Measurements from ENCODE around the gene PPP2R2C.

DNA sequence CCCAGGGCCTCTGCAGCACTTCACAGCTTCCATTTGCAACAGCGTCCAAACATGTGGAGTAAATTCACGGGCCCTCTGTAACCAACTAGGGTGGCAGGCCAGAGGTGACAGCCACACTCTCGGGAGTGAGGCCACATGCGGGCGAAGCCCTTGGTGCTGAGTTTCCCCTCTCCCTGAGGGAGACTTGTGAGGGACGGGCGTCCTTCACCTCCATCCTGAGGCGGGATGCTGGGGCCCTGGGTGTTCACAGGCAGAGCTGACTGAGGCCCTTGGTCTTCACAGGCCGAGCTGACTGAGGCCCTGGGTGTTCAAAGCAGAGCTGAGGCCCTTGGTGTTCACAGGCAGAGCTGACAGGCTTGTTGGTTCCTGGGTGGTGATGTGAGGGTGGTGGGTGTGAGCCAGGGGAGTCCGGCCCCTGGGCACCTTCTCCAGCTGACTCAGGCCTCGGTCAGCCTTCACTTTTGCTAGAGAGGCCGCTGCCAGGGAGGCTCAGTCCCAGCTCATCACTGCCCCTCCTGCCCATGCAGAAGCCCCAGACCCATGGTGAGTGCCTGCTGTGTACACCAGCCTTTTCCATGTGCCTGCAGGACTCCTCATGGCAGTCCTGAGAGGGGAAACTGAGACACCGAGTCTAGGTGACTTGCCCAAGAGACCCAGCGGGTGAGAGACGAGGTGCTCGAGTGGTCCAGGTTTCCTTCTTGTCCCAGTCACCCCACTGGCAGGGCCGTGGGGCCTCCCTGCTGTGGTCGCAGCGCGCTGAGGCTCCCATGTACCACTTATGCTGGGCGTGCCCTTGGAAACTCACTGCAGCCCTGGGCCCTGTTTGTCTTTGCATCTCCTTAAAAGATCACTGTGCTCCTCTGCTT, 194.2 kb downstream of the PPP2R2C start:
- no peak for TF ChIP-seq POLR2A (IDR thresholded peaks at IDR 0.05)
- TF ChIP-seq, protein P1, sequence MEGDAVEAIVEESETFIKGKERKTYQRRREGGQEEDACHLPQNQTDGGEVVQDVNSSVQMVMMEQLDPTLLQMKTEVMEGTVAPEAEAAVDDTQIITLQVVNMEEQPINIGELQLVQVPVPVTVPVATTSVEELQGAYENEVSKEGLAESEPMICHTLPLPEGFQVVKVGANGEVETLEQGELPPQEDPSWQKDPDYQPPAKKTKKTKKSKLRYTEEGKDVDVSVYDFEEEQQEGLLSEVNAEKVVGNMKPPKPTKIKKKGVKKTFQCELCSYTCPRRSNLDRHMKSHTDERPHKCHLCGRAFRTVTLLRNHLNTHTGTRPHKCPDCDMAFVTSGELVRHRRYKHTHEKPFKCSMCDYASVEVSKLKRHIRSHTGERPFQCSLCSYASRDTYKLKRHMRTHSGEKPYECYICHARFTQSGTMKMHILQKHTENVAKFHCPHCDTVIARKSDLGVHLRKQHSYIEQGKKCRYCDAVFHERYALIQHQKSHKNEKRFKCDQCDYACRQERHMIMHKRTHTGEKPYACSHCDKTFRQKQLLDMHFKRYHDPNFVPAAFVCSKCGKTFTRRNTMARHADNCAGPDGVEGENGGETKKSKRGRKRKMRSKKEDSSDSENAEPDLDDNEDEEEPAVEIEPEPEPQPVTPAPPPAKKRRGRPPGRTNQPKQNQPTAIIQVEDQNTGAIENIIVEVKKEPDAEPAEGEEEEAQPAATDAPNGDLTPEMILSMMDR (IDR thresholded peaks at IDR 0.05) = no peak

All from right lobe of liver (tissue), 4 donors.